K562 (cell line): ENCODE measurements around the gene BEST2. TPM values are rescaled to one million over a fixed set of nuclear protein-coding genes. Genes with fewer than 3 reads are reported as not detected.

Source experiments
- CBX5 ChIP-seq: IDR thresholded peaks from 2 replicates; pipeline ENCODE4 v1.6.1; 2014; ENCODE audit warnings: low read depth, borderline replicate concordance
- ELF4 ChIP-seq: fragments of 450-650 bp; formaldehyde crosslinking; IDR thresholded peaks from 2 replicates; pipeline ENCODE4 v1.4.0; 2022; ENCODE audit warnings: missing genetic modification characterization
- FOS ChIP-seq: IDR thresholded peaks from 3 replicates; pipeline ENCODE4 v1.6.1; 2011; ENCODE audit not compliant: insufficient read length; ENCODE audit errors: extremely low read depth
- GTF2E2 ChIP-seq: fragments of 200-800 bp; sonication (Bioruptor generic); IDR thresholded peaks from 2 replicates; pipeline ENCODE4 v1.6.1; 2016; ENCODE audit warnings: missing genetic modification characterization, missing compliant biosample characterization
- KAT7 ChIP-seq: sonication (generic); formaldehyde crosslinking; IDR thresholded peaks from 2 replicates; pipeline ENCODE4 v1.8.0; 2022; ENCODE audit warnings: missing genetic modification reagents, mild to moderate bottlenecking, borderline replicate concordance
- KLF10 ChIP-seq: fragments of 250-450 bp; sonication (Bioruptor Pico); IDR thresholded peaks from 2 replicates; pipeline ENCODE4 v1.6.1; 2021; ENCODE audit warnings: matching md5 sums
- RAD21 ChIP-seq, 2 experiments: fragments of 250-450 bp in 1 of 2; fragments of 450-650 bp in 1 of 2; sonication (Bioruptor Pico) in 1 of 2; formaldehyde crosslinking in 1 of 2; IDR thresholded peaks in 1 of 2; conservative IDR thresholded peaks in 1 of 2; 2 replicates each; pipeline versions ENCODE4 v1.4.0 to v1.8.0; 2020 to 2022; ENCODE audit warnings: mild to moderate bottlenecking in 2 of 2, moderate library complexity in 1 of 2
- TAF1 ChIP-seq: IDR thresholded peaks from 2 replicates; pipeline ENCODE4 v1.6.1; 2011; ENCODE audit warnings: mild to moderate bottlenecking, low read length, moderate library complexity; ENCODE audit not compliant: insufficient read depth, control insufficient read depth, severe bottlenecking; ENCODE audit errors: extremely low read depth
- YY1 ChIP-seq, 3 experiments: IDR thresholded peaks; 2 replicates each; pipeline ENCODE4 v1.6.1; 2011; ENCODE audit warnings: low read length in 2 of 3, mild to moderate bottlenecking in 2 of 3, moderate library complexity in 2 of 3, borderline replicate concordance in 1 of 3, control low read depth in 1 of 3, low read depth in 1 of 3; ENCODE audit not compliant: insufficient read depth in 3 of 3, insufficient replicate concordance in 2 of 3, control insufficient read depth in 1 of 3, insufficient read length in 1 of 3; ENCODE audit errors: extremely low read depth in 1 of 3
- ZBTB12 ChIP-seq: fragments of 250-450 bp; sonication (Bioruptor Pico); IDR thresholded peaks from 2 replicates; pipeline ENCODE4 v1.4.0; 2020
- ZFX ChIP-seq: sonication (generic); formaldehyde crosslinking; IDR thresholded peaks from 2 replicates; pipeline ENCODE4 v1.8.0; 2022; ENCODE audit warnings: mild to moderate bottlenecking, missing genetic modification reagents, moderate library complexity
- ZNF175 ChIP-seq: fragments of 200-800 bp; sonication (Bioruptor generic); IDR thresholded peaks from 2 replicates; pipeline ENCODE4 v1.6.1; 2016; ENCODE audit warnings: low read depth, mild to moderate bottlenecking, missing genetic modification characterization, missing compliant biosample characterization
- ZNF263 ChIP-seq: sonication (generic); formaldehyde crosslinking; IDR thresholded peaks from 2 replicates; pipeline ENCODE4 v1.8.0; 2022; ENCODE audit warnings: mild to moderate bottlenecking, missing genetic modification reagents, borderline replicate concordance
- ZNF584 ChIP-seq: fragments of 200-800 bp; sonication (Bioruptor generic); IDR thresholded peaks from 2 replicates; pipeline ENCODE4 v1.6.1; 2016; ENCODE audit warnings: low read depth, mild to moderate bottlenecking, missing genetic modification characterization, missing compliant biosample characterization
- polyA plus RNA-seq, 8 experiments: library from polyadenylated mRNA; depleted of rRNA in 4 of 8; stranded (reverse) in 5 of 8; unstranded in 3 of 8; fragments of >200 nt; fragmentation: Nextera tagmentation in 2 of 8; fragmentation: Illumina TruSeq in 1 of 8; extraction: Ambion mirVana in 2 of 8; extraction: Trizol in 1 of 8; gene quantifications; 2 replicates each; pipeline versions ENCODE4 v1.2.1 to v1.2.3, GENCODE V29; 2011 to 2014; ENCODE audit warnings: inconsistent platforms in 1 of 8, missing spikeins in 1 of 8
- total RNA-seq, 7 experiments: library from RNA; depleted of rRNA in 6 of 7; stranded (reverse); fragments of >200 nt in 6 of 7; fragmentation: Illumina TruSeq in 2 of 7; extraction: Trizol in 2 of 7; gene quantifications; 2 replicates each; pipeline versions ENCODE4 v1.2.1 to v1.2.3, GENCODE V29; 2011 to 2021; ENCODE audit warnings: low replicate concordance in 1 of 7
- TF ChIP-seq, protein P1 (sequence below): sonication (generic); formaldehyde crosslinking; IDR thresholded peaks from 2 replicates; pipeline ENCODE4 v1.8.0; 2023; ENCODE audit warnings: mild to moderate bottlenecking, missing genetic modification reagents
- TF ChIP-seq, protein P2 (sequence below), 2 experiments: fragments of 450-650 bp; IDR thresholded peaks; 2 replicates each; pipeline ENCODE4 v1.6.1; 2018; ENCODE audit warnings: mild to moderate bottlenecking in 2 of 2, low read depth in 1 of 2; ENCODE audit not compliant: partially characterized antibody in 2 of 2
- TF ChIP-seq, protein P3 (sequence below), 2 experiments: fragments of 450-650 bp; IDR thresholded peaks; 2 replicates each; pipeline ENCODE4 v1.6.1; 2016

BEST2 gene
- total and polyA plus RNA-seq, 9 of the 15 experiments (the other 6 are each of a cell fraction or from before 2014, with no cell fraction given), result not detected

- TF ChIP-seq, protein P1, sequence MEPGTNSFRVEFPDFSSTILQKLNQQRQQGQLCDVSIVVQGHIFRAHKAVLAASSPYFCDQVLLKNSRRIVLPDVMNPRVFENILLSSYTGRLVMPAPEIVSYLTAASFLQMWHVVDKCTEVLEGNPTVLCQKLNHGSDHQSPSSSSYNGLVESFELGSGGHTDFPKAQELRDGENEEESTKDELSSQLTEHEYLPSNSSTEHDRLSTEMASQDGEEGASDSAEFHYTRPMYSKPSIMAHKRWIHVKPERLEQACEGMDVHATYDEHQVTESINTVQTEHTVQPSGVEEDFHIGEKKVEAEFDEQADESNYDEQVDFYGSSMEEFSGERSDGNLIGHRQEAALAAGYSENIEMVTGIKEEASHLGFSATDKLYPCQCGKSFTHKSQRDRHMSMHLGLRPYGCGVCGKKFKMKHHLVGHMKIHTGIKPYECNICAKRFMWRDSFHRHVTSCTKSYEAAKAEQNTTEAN (CRISPR knock-in tag), result no peak
- TF ChIP-seq ZNF263 (CRISPR knock-in tag), result no peak; the same call in 1 of the 2 replicates
- no peak for TF ChIP-seq KLF10 (CRISPR knock-in tag)
- no peak for TF ChIP-seq FOS
- TF ChIP-seq RAD21 (CRISPR knock-in tag; conservative IDR thresholded peaks at IDR 0.05 in 1 of 2, IDR thresholded peaks at IDR 0.05 in 1 of 2), result no peak
- TF ChIP-seq TAF1, result peak; percentile 15
- no peak for TF ChIP-seq ZNF584 (CRISPR knock-in tag)
- TF ChIP-seq ZNF175, result 0 out of 2 replicates have a peak, but pooled peaks have one; percentile 15
- TF ChIP-seq, protein P2, sequence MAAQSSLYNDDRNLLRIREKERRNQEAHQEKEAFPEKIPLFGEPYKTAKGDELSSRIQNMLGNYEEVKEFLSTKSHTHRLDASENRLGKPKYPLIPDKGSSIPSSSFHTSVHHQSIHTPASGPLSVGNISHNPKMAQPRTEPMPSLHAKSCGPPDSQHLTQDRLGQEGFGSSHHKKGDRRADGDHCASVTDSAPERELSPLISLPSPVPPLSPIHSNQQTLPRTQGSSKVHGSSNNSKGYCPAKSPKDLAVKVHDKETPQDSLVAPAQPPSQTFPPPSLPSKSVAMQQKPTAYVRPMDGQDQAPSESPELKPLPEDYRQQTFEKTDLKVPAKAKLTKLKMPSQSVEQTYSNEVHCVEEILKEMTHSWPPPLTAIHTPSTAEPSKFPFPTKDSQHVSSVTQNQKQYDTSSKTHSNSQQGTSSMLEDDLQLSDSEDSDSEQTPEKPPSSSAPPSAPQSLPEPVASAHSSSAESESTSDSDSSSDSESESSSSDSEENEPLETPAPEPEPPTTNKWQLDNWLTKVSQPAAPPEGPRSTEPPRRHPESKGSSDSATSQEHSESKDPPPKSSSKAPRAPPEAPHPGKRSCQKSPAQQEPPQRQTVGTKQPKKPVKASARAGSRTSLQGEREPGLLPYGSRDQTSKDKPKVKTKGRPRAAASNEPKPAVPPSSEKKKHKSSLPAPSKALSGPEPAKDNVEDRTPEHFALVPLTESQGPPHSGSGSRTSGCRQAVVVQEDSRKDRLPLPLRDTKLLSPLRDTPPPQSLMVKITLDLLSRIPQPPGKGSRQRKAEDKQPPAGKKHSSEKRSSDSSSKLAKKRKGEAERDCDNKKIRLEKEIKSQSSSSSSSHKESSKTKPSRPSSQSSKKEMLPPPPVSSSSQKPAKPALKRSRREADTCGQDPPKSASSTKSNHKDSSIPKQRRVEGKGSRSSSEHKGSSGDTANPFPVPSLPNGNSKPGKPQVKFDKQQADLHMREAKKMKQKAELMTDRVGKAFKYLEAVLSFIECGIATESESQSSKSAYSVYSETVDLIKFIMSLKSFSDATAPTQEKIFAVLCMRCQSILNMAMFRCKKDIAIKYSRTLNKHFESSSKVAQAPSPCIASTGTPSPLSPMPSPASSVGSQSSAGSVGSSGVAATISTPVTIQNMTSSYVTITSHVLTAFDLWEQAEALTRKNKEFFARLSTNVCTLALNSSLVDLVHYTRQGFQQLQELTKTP (IDR thresholded peaks at IDR 0.05; ENCODE audit: low read depth in 1 of 2, partially characterized antibody in 2 of 2), result no peak
- TF ChIP-seq GTF2E2 (tag), result no peak
- TF ChIP-seq ZBTB12 (CRISPR knock-in tag), result no peak
- no peak for TF ChIP-seq ZFX (CRISPR knock-in tag)
- TF ChIP-seq, protein P3, sequence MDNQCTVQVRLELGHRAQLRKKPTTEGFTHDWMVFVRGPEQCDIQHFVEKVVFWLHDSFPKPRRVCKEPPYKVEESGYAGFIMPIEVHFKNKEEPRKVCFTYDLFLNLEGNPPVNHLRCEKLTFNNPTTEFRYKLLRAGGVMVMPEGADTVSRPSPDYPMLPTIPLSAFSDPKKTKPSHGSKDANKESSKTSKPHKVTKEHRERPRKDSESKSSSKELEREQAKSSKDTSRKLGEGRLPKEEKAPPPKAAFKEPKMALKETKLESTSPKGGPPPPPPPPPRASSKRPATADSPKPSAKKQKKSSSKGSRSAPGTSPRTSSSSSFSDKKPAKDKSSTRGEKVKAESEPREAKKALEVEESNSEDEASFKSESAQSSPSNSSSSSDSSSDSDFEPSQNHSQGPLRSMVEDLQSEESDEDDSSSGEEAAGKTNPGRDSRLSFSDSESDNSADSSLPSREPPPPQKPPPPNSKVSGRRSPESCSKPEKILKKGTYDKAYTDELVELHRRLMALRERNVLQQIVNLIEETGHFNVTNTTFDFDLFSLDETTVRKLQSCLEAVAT (IDR thresholded peaks at IDR 0.05), result peak in 1 of 2 experiments; percentile 22; a peak in 1 of 4 replicates
- TF ChIP-seq CBX5, result no peak
- peak in 2 of 3 experiments; percentile 59 to 85 for TF ChIP-seq YY1 (IDR thresholded peaks at IDR 0.05; ENCODE audit: borderline replicate concordance in 1 of 3, control insufficient read depth in 1 of 3, extremely low read depth in 1 of 3, insufficient read depth in 3 of 3, insufficient read length in 1 of 3, insufficient replicate concordance in 2 of 3, low read depth in 1 of 3, low read length in 2 of 3)
- TF ChIP-seq KAT7 (CRISPR knock-in tag), result no peak
- no peak for TF ChIP-seq ELF4 (CRISPR knock-in tag)
Observed at GRCh38 chr19:12778017-12778904, 26.7 kb downstream of the BEST2 start (continued).
